HG03064 (cell line): ENCODE measurements around the gene PDIA3.
"Not testable (repeated sequence)": the region's sequence is repeated elsewhere in the genome, so short reads cannot be mapped to it uniquely, and the experiment has no call there.

ENCODE experiments used
- ATAC-seq: cut with Tn5 transposase; IDR thresholded peaks from one replicate; pipeline ENCODE4 v1.9.1; 2021; ENCODE audit warnings: low read depth; ENCODE audit not compliant: unreplicated experiment

Gene PDIA3

GRCh38 chr15:43776101-43776717 lies 30.0 kb downstream of the PDIA3 start:
- ATAC-seq: peak; percentile 54

- ATAC-seq: peak; percentile 45
Observed at GRCh38 chr15:43776718-43777266, 30.6 kb downstream of the PDIA3 start, which contains the start of gene ELL3. Gene ELL3 (minus strand): TSS chr15:43776966. CDS start chr15:43776901, 65 bp downstream.

- peak; percentile 42 for ATAC-seq
Observed at GRCh38 chr15:43777267-43777914, 31.2 kb downstream of the PDIA3 start.

GRCh38 chr15:43779016-43779415 lies 32.8 kb downstream of the PDIA3 start:
- ATAC-seq: no peak

- ATAC-seq: no peak
Observed at GRCh38 chr15:43789409-43789808, 43.2 kb downstream of the PDIA3 start.

- peak; percentile 83 for ATAC-seq
Observed at GRCh38 chr15:43791993-43792760, 45.9 kb downstream of the PDIA3 start, which contains the start of gene SERF2. Gene SERF2 (plus strand): TSS chr15:43792320. CDS start chr15:43792377, 57 bp downstream.

GRCh38 chr15:43792761-43793476 lies 46.7 kb downstream of the PDIA3 start:
- ATAC-seq: no peak

- ATAC-seq: no peak
Observed at GRCh38 chr15:43793647-43794046, 47.4 kb downstream of the PDIA3 start.

- ATAC-seq: no peak
Observed at GRCh38 chr15:43794269-43795037, 48.2 kb downstream of the PDIA3 start.

- ATAC-seq: no peak
Observed at GRCh38 chr15:43795197-43795596, 49.0 kb downstream of the PDIA3 start.

GRCh38 chr15:43795997-43796396 lies 49.8 kb downstream of the PDIA3 start:
- no peak for ATAC-seq

- no peak for ATAC-seq
Observed at GRCh38 chr15:43796566-43796965, 50.3 kb downstream of the PDIA3 start.

GRCh38 chr15:43799209-43799944 lies 53.1 kb downstream of the PDIA3 start:
- ATAC-seq: no peak

GRCh38 chr15:43799945-43800285 lies 53.7 kb downstream of the PDIA3 start, which contains the start of gene SERINC4:
Gene SERINC4 (minus strand): TSS chr15:43800220. CDS start chr15:43799986, 234 bp downstream.
- ATAC-seq: no peak

- no peak for ATAC-seq
Observed at GRCh38 chr15:43800286-43801141, 54.3 kb downstream of the PDIA3 start, which contains the start of gene HYPK. Gene HYPK (plus strand): TSS chr15:43800599. CDS start chr15:43800623, 24 bp downstream.

- not testable (repeated sequence) for ATAC-seq
Observed at GRCh38 chr15:43802676-43803075, 56.4 kb downstream of the PDIA3 start.

GRCh38 chr15:43808435-43808950 lies 62.3 kb downstream of the PDIA3 start:
- no peak for ATAC-seq
